Measurements from ENCODE around the gene GLYATL1. TPM values are rescaled to one million over a fixed set of nuclear protein-coding genes. Genes with fewer than 3 reads are reported as not detected.

GLYATL1 gene
- total and polyA plus RNA-seq, 2 of the 13 experiments (the other 11 are each of a cell fraction or from before 2014, with no cell fraction given): 0.17 TPM; not detected in 1

DNA sequence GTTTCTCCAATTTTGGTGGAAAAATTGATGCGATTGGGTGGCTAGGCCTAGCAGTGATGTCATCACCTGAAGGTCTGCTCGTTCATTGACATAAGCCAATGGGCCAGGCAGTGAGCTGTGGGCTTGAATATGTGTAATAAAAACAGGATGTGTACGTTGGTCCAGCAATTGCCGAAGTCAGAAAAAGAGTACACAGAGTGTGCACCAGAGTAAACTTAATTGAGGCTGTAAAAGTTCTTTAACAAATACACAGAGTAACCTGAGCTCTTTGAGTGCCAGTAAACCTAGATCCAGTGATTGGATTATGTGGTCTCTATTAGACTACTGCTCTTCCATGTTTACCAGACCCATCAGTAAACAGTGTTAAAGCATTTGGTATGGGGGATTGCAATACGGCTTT, 13.0 kb upstream of the GLYATL1 start (continued):
- TF ChIP-seq, protein P1, sequence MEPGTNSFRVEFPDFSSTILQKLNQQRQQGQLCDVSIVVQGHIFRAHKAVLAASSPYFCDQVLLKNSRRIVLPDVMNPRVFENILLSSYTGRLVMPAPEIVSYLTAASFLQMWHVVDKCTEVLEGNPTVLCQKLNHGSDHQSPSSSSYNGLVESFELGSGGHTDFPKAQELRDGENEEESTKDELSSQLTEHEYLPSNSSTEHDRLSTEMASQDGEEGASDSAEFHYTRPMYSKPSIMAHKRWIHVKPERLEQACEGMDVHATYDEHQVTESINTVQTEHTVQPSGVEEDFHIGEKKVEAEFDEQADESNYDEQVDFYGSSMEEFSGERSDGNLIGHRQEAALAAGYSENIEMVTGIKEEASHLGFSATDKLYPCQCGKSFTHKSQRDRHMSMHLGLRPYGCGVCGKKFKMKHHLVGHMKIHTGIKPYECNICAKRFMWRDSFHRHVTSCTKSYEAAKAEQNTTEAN (CRISPR knock-in tag; conservative IDR thresholded peaks at IDR 0.05): peak; percentile 48; the same call in 1 of the 2 replicates
- no peak for TF ChIP-seq SETDB1 (CRISPR knock-in tag; IDR thresholded peaks at IDR 0.05; ENCODE audit: borderline replicate concordance)
- TF ChIP-seq, protein P2, sequence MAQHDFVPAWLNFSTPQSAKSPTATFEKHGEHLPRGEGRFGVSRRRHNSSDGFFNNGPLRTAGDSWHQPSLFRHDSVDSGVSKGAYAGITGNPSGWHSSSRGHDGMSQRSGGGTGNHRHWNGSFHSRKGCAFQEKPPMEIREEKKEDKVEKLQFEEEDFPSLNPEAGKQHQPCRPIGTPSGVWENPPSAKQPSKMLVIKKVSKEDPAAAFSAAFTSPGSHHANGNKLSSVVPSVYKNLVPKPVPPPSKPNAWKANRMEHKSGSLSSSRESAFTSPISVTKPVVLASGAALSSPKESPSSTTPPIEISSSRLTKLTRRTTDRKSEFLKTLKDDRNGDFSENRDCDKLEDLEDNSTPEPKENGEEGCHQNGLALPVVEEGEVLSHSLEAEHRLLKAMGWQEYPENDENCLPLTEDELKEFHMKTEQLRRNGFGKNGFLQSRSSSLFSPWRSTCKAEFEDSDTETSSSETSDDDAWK (CRISPR knock-in tag; IDR thresholded peaks at IDR 0.05): no peak
- TF ChIP-seq TCF12 (IDR thresholded peaks at IDR 0.05): no peak
- 0 out of 2 replicates have a peak, but pooled peaks have one; percentile 25 for TF ChIP-seq TCF12 (CRISPR knock-in tag; IDR thresholded peaks at IDR 0.05)
- TF ChIP-seq ZNF776 (CRISPR knock-in tag; IDR thresholded peaks at IDR 0.05): no peak
- no peak for TF ChIP-seq ZNF615 (CRISPR knock-in tag; IDR thresholded peaks at IDR 0.05; ENCODE audit: borderline replicate concordance)
- TF ChIP-seq, protein P3, sequence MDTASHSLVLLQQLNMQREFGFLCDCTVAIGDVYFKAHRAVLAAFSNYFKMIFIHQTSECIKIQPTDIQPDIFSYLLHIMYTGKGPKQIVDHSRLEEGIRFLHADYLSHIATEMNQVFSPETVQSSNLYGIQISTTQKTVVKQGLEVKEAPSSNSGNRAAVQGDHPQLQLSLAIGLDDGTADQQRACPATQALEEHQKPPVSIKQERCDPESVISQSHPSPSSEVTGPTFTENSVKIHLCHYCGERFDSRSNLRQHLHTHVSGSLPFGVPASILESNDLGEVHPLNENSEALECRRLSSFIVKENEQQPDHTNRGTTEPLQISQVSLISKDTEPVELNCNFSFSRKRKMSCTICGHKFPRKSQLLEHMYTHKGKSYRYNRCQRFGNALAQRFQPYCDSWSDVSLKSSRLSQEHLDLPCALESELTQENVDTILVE (CRISPR knock-in tag; IDR thresholded peaks at IDR 0.05): no peak
- TF ChIP-seq PHB2 (IDR thresholded peaks at IDR 0.05; ENCODE audit: partially characterized antibody): no peak
- no peak for TF ChIP-seq ZSCAN21 (CRISPR knock-in tag; IDR thresholded peaks at IDR 0.05; ENCODE audit: borderline replicate concordance)
- TF ChIP-seq, protein P4, sequence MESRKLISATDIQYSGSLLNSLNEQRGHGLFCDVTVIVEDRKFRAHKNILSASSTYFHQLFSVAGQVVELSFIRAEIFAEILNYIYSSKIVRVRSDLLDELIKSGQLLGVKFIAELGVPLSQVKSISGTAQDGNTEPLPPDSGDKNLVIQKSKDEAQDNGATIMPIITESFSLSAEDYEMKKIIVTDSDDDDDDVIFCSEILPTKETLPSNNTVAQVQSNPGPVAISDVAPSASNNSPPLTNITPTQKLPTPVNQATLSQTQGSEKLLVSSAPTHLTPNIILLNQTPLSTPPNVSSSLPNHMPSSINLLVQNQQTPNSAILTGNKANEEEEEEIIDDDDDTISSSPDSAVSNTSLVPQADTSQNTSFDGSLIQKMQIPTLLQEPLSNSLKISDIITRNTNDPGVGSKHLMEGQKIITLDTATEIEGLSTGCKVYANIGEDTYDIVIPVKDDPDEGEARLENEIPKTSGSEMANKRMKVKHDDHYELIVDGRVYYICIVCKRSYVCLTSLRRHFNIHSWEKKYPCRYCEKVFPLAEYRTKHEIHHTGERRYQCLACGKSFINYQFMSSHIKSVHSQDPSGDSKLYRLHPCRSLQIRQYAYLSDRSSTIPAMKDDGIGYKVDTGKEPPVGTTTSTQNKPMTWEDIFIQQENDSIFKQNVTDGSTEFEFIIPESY (CRISPR knock-in tag; IDR thresholded peaks at IDR 0.05): no peak
- TF ChIP-seq DR1 (CRISPR knock-in tag; IDR thresholded peaks at IDR 0.05): no peak
- TF ChIP-seq ZNF761 (CRISPR knock-in tag; conservative IDR thresholded peaks at IDR 0.05): no peak
- TF ChIP-seq RXRA (CRISPR knock-in tag; IDR thresholded peaks at IDR 0.05): no peak
- TF ChIP-seq, protein P5, sequence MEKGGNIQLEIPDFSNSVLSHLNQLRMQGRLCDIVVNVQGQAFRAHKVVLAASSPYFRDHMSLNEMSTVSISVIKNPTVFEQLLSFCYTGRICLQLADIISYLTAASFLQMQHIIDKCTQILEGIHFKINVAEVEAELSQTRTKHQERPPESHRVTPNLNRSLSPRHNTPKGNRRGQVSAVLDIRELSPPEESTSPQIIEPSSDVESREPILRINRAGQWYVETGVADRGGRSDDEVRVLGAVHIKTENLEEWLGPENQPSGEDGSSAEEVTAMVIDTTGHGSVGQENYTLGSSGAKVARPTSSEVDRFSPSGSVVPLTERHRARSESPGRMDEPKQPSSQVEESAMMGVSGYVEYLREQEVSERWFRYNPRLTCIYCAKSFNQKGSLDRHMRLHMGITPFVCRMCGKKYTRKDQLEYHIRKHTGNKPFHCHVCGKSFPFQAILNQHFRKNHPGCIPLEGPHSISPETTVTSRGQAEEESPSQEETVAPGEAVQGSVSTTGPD (CRISPR knock-in tag; IDR thresholded peaks at IDR 0.05): peak; percentile 68; the same call in 1 of the 2 replicates
- TF ChIP-seq PAX8 (CRISPR knock-in tag; IDR thresholded peaks at IDR 0.05; ENCODE audit: borderline replicate concordance): no peak
- TF ChIP-seq, protein P6, sequence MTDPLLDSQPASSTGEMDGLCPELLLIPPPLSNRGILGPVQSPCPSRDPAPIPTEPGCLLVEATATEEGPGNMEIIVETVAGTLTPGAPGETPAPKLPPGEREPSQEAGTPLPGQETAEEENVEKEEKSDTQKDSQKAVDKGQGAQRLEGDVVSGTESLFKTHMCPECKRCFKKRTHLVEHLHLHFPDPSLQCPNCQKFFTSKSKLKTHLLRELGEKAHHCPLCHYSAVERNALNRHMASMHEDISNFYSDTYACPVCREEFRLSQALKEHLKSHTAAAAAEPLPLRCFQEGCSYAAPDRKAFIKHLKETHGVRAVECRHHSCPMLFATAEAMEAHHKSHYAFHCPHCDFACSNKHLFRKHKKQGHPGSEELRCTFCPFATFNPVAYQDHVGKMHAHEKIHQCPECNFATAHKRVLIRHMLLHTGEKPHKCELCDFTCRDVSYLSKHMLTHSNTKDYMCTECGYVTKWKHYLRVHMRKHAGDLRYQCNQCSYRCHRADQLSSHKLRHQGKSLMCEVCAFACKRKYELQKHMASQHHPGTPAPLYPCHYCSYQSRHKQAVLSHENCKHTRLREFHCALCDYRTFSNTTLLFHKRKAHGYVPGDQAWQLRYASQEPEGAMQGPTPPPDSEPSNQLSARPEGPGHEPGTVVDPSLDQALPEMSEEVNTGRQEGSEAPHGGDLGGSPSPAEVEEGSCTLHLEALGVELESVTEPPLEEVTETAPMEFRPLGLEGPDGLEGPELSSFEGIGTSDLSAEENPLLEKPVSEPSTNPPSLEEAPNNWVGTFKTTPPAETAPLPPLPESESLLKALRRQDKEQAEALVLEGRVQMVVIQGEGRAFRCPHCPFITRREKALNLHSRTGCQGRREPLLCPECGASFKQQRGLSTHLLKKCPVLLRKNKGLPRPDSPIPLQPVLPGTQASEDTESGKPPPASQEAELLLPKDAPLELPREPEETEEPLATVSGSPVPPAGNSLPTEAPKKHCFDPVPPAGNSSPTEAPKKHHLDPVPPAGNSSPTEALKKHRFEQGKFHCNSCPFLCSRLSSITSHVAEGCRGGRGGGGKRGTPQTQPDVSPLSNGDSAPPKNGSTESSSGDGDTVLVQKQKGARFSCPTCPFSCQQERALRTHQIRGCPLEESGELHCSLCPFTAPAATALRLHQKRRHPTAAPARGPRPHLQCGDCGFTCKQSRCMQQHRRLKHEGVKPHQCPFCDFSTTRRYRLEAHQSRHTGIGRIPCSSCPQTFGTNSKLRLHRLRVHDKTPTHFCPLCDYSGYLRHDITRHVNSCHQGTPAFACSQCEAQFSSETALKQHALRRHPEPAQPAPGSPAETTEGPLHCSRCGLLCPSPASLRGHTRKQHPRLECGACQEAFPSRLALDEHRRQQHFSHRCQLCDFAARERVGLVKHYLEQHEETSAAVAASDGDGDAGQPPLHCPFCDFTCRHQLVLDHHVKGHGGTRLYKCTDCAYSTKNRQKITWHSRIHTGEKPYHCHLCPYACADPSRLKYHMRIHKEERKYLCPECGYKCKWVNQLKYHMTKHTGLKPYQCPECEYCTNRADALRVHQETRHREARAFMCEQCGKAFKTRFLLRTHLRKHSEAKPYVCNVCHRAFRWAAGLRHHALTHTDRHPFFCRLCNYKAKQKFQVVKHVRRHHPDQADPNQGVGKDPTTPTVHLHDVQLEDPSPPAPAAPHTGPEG (CRISPR knock-in tag; IDR thresholded peaks at IDR 0.05): no peak
